AG08395 (cell line): ENCODE data around the gene IL6R.
"Not testable (repeated sequence)": the region's sequence is repeated elsewhere in the genome, so short reads cannot be mapped to it uniquely, and the experiment has no call there.

Experiments
- DNase-seq: peaks from one replicate; pipeline ENCODE4 v3.0.0; 2012; ENCODE audit warnings: mixed read lengths, low spot score

Gene IL6R

DNA sequence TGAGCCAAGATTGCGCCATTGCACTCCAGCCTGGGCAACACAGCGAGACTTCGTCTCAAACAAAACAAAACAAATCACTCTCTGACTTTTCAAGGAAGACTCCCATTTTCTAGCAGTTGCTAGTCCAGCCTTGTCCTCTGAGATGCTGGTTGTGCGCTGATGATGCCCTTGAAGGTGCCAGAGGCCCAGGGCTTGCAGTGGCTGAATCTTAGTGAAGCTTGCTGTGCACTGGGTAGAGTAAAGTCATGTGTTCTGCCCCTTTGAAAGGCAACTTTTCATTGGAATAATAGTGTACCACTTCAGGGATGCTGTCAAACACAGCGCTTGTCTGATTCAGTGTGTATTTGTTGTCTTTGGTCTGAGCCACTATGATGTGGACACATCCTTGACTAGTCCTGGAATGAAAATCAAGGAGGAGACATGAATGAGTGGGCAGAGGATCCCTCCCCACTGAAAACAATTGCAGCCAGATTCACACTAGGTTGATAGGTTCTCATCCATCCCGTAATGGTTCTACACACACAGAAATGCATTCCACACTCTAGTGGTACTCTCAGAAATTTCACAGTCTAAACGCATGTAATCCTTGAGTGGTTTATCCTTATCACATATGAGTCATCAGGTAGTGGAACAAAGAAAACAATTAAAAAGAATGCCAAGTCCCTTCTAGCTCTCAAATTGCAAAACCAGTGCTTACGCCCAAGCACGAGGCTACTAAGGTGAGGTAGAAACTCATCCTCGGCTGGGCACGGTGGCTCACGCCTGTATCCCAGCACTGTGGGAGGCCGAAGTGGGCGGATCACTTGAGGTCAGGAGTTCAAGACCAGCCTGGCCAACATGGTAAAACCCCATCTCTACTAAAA lies 79.0 kb downstream of the IL6R start:
- no peak for DNase-seq

DNA sequence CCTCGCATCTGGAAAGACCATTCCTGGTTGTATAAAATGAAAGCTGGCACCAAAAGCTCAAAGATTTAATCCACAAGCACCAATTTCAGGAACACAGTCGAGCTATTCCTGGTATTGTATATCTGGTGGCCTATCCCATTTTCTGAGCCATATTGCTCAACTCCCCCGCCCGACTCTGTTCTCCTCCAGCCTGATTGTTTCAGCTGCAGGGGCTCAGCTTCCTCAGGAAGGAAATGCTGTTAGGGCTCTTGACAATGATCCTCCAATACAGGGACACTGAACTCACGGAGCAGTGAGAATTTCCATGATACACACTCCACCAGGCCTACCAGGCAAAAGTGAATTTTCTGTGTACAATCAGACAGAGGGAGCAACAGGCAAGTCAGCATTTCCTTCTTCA lies 80.0 kb downstream of the IL6R start:
- DNase-seq, result no peak

DNA sequence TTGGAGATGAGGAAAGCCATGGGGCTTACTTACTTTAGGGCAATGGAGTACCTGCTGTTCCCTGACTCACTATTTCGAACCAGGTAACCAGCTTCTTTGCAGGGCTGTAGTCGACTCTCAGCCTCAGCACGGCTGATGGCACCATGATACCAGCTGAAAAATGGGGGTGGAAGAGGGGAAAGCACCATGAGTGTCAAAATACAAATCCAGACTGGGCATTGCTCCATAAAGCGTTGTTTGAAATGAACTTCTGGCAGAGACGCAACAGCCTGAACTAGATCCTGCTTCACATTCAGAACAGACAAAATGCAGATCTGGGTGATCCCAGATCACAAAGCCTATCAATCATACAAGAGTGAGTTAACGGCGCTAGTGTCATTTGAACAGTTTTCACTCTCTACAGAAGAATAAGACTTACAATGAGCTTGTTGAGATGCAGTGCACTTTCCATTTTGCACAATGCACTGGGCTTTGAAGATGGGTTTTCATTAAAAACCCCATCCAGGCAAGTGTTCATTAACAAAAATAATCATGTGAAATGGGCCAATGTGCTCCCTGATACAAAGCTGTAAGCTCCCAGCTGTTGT lies 80.9 kb downstream of the IL6R start:
- no peak for DNase-seq

DNA sequence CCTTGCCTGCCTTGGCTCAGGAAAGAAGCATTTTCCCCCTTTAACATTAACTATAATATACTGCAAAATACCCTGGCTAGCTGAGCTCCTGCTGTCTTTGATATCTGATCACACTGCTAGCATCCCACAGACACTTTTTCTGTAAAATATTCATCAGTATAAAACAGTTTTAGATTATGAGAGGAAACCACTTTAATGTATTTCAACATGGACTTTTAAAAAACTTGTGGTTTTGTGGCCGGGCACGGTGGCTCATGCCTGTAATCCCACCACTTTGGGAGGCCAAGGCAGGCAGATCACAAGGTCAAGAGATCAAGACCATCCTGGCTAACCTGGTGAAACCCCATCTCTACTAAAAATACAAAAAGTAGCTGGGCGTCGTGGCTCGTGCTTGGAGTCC lies 81.6 kb downstream of the IL6R start:
- DNase-seq, result not testable (repeated sequence)

DNA sequence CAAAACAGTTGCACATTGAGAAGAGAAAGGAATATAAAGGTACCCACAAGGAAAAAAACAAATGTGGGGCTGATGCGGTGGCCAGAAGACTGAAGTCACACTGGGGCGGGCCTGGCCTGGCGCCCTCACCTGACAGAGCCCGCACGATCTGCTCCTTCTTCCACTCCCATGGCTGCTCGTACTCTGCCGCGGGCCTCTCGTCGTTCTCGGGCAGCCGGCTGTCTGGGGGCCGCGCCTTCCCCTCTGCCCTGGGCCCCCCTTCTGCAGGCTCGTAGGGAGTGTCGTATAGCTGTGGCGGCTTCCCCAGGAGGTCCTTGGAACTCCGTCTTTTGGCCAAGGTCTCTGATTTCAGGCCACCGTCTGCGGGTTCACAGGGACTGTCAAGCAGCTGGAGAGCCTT lies 83.8 kb downstream of the IL6R start:
- DNase-seq, result no peak

DNA sequence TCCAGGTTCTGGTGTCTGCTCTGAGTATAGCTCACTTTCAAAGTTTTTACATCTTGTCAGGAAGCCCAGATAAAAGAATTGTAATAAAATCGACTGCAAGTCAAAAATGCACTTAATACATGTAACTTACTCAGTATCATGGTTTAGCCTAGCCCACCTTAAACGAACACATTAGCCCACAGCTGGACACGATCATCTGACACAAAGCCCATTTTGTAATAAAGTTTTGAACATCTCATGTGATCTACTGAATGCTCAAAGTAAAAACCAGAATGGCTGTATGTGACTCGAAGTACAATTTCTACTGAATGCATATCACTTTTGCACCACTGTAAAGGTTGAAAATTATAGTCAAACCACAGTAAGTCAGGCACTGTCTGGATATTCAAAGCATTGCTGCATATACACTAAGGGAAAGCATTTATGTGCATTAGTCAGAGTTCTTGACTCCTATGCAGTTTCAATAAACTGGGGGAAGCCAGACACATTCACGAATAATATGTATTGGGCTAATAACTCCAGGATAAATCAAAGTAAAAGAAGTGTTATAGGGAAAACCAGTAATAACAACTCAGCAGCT lies 84.6 kb downstream of the IL6R start:
- no peak for DNase-seq

DNA sequence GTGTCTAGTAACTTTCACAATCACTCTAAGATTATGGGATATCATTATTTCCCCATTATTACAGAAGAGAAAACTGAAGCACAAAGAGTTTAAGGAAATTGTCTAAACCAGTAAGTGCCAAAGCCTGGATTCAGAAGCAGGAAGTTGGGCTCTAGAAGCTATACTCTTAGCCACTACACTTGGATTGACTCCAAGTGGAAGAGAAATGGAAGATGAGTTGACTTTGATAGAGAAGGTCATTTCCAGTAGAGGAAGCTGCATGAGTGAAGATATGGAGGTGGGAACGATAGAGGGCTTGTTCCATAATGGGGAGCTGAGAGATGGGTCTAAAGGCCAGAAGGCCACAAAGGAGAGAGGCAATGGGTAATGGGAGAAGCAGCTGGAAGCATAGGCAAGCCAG lies 85.2 kb downstream of the IL6R start:
- no peak for DNase-seq

DNA sequence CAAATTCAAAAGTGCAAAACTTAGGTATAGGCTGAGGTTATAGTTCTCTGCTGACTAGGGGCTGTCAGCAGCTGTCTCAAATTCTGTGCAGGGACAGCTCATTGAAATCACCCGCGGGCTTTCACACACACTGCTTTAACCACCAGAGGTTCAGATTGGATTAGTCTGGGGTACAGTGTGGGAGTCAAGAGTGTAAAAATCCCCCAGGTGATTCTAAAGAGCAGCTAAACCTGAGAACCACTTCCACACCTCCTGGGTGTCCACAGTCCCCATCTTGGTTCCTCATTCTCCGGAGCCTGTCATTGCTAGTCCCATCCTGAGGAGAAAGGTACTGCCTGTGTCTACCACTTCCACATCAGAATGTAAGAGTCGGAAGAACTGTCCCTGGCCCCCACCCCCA lies 87.0 kb downstream of the IL6R start:
- no peak for DNase-seq

DNA sequence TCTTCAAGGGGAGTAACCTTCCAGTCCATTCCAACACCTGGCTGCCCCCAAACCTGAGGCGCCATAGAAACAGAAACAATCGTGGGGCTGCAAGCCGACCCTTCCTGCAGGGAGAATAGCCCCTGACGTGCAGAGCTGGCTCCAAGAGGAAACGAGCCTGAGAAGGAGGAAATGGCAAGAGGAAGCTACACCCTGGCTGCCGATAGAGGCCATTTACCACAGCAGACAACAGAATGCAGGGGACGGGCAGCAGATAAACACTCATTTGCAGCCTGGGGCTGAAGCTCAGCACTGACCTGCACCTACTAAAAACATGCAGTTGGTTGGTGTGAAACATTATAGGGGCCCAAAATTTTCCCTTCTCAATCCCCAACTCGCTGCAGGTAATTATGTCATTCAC lies 88.1 kb downstream of the IL6R start:
- DNase-seq, result no peak

DNA sequence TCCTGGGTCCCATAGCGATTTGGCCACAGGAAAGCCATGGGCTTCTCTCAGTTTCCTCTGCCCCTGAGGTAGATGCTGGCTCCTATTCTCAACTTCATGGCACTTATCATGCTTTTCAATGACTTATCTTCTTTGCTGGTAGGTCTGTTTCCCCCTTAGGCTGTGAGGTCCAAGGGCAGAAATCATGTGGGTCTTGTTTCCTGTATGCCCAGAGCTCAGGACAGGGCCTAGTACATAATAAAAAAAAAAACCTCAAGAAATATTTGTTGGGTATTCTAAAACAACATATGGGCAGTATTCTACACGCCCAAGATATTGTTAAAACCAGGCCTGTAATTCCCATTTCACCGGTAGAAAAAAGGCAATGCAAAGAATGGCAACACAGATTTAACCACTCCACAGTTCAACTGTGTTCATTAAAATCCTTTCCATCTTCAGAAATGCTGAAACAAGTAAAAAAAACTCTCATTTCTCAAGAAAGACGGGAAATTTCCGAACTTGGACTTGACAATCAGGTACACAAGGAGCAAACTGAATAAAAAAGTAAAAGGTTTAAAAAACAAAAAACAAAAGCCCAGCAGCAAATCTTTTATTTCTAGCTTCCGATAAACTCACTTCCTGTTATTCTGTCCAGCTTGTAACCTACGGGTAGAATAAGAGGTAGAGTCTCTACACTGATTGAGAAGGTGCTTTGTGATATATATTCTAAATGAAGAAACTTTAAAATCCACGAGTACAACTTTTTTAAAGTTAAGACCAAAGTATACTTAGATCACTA lies 90.5 kb downstream of the IL6R start:
- no peak for DNase-seq

DNA sequence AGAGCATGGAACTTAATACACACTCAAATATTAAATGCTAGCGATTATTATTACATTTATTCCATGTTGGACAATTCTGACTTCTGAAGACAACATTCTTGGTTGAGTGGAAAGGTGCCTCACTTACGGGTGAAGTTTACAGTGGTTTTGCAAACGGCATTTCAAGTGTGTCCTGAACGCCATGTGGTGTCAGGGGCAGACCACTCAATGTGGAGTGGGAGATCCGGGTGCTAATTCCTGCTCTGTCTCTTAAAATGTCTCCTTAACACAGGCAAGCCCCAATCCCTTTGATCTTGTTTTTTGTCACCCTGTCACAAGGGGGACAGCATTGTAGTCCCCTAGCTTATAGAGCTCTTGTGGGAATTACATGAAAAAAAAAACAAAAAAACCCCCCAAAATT lies 91.2 kb downstream of the IL6R start:
- DNase-seq, result no peak

DNA sequence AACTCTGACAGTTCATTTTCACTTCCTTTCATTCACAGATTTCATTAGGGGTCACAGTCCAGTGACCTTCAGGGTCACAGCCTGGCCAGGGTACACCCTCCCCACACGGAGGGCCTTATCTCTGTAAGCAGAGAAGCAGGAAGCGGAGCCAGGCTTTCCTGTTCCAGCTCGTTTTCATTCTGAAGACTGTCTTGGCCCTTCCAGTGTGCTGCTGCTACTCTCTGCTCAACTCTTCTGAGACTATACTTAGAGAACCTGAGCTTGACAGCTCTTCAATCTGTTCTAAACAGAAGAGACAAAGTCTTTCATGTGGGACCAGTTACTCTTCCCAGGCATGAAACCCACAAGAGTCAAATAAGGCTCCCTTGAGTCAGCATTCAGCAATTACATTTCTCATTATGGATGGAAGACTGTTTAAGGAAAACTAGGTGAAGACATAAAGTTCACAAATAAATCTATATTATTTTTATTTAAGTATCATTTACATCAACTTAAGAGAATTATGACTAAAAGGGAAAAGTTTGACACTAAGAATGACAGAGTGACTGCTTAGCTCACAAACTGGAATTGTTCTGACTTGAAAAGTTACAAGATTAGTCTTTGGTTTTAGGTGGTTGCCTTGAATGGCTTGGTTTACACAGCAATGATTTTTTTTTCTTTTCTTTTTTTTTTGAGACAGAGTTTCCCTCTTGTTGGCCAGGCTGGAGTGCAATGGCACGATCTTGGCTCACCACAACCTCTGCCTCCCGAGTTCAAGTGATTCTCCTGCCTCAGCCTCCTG lies 92.1 kb downstream of the IL6R start:
- no peak for DNase-seq

DNA sequence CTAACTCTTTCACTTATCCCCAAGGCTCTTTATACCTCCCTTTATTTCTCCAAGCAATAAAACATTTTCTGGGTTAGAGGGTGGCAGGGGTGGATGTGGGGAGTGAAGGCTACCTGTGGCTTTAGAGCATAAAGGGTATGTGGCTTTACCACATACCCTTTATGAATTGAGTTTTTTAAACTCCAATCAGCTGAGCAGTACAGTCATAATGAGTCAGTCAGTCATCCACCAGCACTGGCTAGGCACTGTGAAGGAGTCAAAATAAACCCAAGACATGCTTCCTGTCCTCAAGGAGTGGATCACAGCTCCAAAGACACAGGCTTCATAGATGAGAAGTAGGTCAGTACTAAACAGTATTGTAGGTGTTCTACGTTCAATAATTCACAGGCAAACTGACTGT lies 94.3 kb downstream of the IL6R start:
- no peak for DNase-seq

DNA sequence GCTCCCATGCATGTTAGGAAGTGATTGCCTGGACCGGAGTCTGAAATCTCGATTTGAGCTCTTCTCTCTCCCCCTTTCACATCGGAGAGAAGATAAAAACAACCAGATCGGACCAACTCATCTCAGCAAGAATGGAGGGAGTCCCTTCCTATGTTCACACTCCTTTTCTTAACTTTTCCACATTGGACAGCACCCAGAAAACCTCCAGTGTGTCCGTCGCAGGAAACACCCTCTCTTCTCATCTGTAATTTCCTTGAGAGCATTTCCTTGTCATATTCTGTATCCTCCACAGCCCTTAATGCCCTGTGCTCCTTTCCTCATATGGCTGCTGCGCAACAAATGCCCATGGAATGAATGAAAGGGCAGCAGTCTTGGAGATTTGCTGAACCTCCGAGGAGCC lies 95.4 kb downstream of the IL6R start:
- no peak for DNase-seq

DNA sequence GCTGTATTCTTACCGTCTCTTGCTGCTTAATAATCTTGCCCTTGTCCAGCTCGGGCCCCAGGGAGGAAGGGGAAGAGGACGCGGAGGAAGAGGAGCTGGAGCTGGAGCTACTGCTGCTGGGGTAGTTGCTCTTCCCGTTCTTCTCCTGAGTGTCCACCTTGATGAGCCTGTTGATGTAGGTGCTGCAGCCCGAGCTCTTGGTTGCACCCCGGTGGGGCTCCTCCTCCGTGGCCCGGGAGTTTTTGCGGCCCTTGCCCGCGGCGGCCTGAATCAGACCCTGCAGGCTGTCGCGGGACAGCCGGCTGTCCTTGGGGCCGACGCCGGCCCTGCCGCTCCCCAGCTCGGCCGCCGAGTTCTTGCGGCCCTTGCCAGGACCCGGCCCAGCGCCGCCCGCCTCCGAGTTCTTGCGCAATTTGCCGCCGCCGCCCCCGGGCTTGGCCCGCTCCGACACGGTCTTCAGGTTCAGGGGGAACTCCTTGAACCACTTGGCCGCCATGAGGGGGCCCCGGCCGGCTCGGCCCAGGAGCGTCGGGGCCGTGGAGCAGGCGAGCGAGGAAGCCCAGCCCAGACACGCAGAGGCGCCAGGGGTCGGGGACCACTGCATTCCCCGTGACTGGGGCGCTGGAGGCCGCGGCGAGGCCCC lies 96.4 kb downstream of the IL6R start:
- DNase-seq, result no peak

DNA sequence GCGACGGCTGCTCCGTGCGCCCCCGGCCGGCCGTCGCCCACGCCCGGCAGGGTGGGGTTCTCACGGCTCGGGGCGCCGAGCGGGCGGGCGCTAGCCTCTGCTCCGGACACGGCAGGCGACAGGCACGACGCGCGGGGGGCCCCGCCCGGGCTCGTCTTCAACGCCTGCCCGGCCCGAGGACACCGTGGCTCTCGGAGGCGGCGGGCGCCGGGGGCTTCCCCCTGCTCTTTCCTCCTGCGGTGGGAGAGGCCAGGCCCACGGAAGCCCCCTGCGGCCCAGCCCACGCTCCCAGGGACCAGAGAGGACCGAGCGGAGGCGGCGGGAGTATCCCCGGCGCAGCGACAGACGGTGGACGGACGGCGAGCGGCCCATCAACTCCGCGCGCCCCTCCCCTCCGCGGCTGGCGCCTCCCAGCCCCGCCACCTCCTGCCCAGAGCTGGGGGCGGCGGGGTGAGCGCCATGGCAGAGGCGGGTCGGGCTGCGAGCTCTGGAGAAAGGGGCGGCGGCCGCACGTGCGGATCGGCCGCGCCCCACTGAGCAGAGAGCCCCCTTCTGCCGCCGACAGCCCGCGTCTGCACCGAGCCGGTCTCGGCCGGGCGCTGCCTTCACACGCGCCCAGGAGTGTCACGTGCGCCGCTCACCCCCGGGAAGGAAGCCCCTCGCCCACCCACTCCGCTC lies 97.1 kb downstream of the IL6R start, which contains the start of the genes SHE and TDRD10:
TSS of gene SHE (minus strand) at position 347 of the 678 bp plus-strand sequence. CDS start 386 bp downstream, outside the sequence.
TSS of gene TDRD10 (plus strand) at position 154 of the 678 bp plus-strand sequence. CDS start 4,685 bp downstream, outside the sequence.
- no peak for DNase-seq

DNA sequence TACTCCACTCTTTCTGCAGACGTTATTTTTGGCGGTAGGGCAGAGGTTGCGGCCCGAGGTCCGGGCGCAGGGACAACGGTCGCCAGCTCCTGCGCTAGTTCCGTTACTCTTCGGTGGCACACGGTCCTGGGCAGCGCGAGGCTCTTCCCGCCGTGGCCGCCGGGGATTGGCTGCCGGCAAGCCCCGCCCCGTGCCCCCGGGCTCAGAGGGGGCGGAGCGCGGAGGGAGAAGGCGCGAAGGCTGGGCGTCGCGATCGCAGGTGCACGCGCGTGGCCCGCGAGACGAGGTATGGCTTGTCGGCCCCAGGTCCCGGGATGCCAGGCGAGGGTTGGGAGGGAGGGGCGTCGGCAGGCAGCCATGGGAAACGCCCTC lies 97.6 kb downstream of the IL6R start:
- DNase-seq, result no peak

DNA sequence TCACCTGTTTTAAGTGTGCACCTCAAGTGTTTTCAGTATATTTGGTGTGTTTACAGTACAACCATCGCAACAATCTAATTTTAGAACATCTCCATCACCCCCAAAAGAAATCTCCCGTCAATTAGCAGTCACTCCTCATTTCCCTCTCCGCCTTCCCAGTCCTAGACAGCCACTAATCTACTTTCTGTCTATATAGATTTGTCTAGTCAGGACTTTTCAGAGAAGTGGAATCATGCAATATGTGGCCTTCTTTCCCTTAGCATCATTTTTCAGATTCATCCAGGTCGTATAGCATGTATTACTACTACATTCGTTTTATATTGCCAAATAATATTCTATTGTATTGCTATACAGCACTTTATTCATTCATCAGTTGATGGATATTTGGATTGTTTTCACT lies 98.8 kb downstream of the IL6R start:
- no peak for DNase-seq

DNA sequence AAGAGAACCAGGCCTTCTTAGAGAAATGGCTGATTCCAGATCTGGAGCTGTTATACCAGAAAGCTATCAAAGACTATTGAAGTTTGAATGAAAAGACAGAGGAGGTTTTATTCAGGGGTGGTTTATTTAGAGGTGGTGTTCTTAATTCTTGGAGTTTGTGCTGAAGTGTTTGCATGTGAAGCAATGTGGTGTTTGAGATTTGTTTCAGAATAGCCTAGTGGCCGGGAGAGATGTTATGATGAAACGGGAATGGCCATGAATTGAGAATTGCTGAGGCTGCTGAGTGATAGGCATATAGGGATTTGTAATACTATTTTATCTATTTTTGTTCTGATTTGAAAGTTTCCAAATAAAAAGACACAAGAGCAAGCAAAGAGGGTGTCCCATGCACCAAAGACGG lies 107.6 kb downstream of the IL6R start:
- DNase-seq, result no peak

DNA sequence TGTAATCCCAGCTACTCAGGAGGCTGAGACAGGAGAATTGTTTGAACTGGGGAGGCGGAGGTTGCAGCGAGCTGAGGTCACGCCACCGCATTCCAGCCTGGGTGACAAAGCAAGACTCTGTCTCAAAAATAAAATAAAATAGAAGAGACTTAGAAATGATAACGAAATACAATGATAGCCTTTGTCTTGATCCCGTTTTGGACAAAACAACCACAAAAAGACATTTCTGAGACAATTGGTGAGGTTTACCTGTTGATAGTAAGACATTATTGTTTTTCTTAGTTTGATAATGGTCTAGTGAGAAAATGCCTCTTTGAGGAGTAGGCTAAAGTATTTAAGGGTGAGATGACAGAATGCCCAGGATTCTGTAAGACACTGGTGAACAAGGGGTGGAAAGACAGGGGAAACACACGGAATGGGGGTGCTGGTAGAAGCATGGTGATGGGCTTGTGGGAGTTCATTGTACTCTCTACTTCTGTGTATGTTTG lies 109.0 kb downstream of the IL6R start:
- no peak for DNase-seq
